ENCODE results near the gene TOM1L1.

TOM1L1 gene

GRCh38 chr17:54971901-54972300, 71.2 kb downstream of the TOM1L1 start:
- no peak for TF ChIP-seq CTCF (IDR thresholded peaks at IDR 0.05; ENCODE audit: extremely low read depth, missing control alignments)
- no peak for DNase-seq (ENCODE audit: low spot score)

GRCh38 chr17:54972406-54973138, 71.9 kb downstream of the TOM1L1 start:
- DNase-seq (ENCODE audit: low spot score): no peak
- TF ChIP-seq CTCF (IDR thresholded peaks at IDR 0.05; ENCODE audit: extremely low read depth, missing control alignments): no peak

GRCh38 chr17:54974759-54975158, 74.1 kb downstream of the TOM1L1 start:
- no peak for TF ChIP-seq CTCF (IDR thresholded peaks at IDR 0.05; ENCODE audit: extremely low read depth, missing control alignments)

GRCh38 chr17:54976316-54976715, 75.7 kb downstream of the TOM1L1 start:
- TF ChIP-seq CTCF (IDR thresholded peaks at IDR 0.05; ENCODE audit: extremely low read depth, missing control alignments): no peak
- no peak for DNase-seq (ENCODE audit: low spot score)

More at GRCh38 chr17:54974759-54975158, 74.1 kb downstream of the TOM1L1 start:
- DNase-seq (ENCODE audit: low spot score): no peak

GRCh38 chr17:54977744-54978143, 77.1 kb downstream of the TOM1L1 start:
- no peak for TF ChIP-seq CTCF (IDR thresholded peaks at IDR 0.05; ENCODE audit: extremely low read depth, missing control alignments)
- DNase-seq (ENCODE audit: low spot score): no peak

GRCh38 chr17:54979657-54980056, 79.0 kb downstream of the TOM1L1 start:
- no peak for TF ChIP-seq CTCF (IDR thresholded peaks at IDR 0.05; ENCODE audit: extremely low read depth, missing control alignments)
- DNase-seq (ENCODE audit: low spot score): no peak

GRCh38 chr17:54980375-54980774, 79.7 kb downstream of the TOM1L1 start:
- DNase-seq (ENCODE audit: low spot score): no peak
- no peak for TF ChIP-seq CTCF (IDR thresholded peaks at IDR 0.05; ENCODE audit: extremely low read depth, missing control alignments)
